Gastroesophageal sphincter (tissue), 3 donors: ENCODE results near the gene SPINK1.

Experiments
- EP300 ChIP-seq: sonication (generic); formaldehyde crosslinking; IDR thresholded peaks from one replicate; pipeline ENCODE4 v1.6.1; 2017; ENCODE audit warnings: antibody characterized with exemption, mild to moderate bottlenecking
- POLR2A ChIP-seq, 2 donors: fragments of 450-650 bp; IDR thresholded peaks; one replicate each; pipeline ENCODE4 v1.6.1; 2017; ENCODE audit warnings: antibody characterized with exemption in 2 of 2, mild to moderate bottlenecking in 2 of 2, moderate library complexity in 1 of 2
- POLR2AphosphoS5 ChIP-seq: sonication (generic); formaldehyde crosslinking; IDR thresholded peaks from one replicate; pipeline ENCODE4 v1.6.1; 2017; ENCODE audit warnings: antibody characterized with exemption
- TF ChIP-seq, protein P1 (sequence below), 4 experiments: fragments of 200-600 bp in 2 of 4; fragments of 450-650 bp in 2 of 4; sonication (generic) in 1 of 4; IDR thresholded peaks; one replicate each; pipeline ENCODE4 v1.5.1; 2017 to 2019; ENCODE audit warnings: antibody characterized with exemption in 4 of 4, mild to moderate bottlenecking in 2 of 4, moderate library complexity in 2 of 4

DNA sequence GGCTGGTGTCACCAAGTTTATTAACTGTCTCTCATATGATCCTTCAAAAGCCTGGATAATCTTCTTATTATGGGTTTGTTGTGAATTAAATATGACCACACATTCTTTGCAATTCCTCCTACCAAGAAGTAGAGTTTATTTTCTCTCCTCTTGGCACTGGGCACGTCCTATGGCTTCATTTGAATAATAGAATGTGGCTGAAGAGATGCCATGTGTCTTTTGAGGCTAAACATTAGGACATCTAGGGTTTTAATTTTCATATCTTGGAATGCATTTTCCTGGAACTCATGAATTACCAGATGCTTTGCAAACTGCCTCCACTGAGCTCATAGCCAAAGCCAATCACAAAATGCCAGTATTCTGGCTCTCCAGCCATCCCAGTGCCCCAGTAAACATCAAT is 27.1 kb upstream of the SPINK1 start:
- TF ChIP-seq, protein P1, sequence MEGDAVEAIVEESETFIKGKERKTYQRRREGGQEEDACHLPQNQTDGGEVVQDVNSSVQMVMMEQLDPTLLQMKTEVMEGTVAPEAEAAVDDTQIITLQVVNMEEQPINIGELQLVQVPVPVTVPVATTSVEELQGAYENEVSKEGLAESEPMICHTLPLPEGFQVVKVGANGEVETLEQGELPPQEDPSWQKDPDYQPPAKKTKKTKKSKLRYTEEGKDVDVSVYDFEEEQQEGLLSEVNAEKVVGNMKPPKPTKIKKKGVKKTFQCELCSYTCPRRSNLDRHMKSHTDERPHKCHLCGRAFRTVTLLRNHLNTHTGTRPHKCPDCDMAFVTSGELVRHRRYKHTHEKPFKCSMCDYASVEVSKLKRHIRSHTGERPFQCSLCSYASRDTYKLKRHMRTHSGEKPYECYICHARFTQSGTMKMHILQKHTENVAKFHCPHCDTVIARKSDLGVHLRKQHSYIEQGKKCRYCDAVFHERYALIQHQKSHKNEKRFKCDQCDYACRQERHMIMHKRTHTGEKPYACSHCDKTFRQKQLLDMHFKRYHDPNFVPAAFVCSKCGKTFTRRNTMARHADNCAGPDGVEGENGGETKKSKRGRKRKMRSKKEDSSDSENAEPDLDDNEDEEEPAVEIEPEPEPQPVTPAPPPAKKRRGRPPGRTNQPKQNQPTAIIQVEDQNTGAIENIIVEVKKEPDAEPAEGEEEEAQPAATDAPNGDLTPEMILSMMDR (IDR thresholded peaks at IDR 0.05), result no peak
- TF ChIP-seq POLR2A (IDR thresholded peaks at IDR 0.05) (no peak), POLR2AphosphoS5 (no peak), EP300 (no peak)
